Umbilical cord (tissue), 2 donors: ENCODE measurements around the gene GRK4. TPM values are rescaled to one million over a fixed set of nuclear protein-coding genes. Genes with fewer than 3 reads are reported as not detected.
A peak's percentile ranks its signal among the peaks of the same experiment; 100 is the strongest.
"Not testable (repeated sequence)": the region's sequence is repeated elsewhere in the genome, so short reads cannot be mapped to it uniquely, and the experiment has no call there.

Experiments
- DNase-seq: peaks from one replicate; pipeline ENCODE4 v3.0.0-alpha.2; 2015; ENCODE audit warnings: low spot score
- total RNA-seq: library from RNA; depleted of rRNA; stranded (reverse); fragments of >200 nt; gene quantifications from one replicate; pipeline ENCODE4 v1.2.3, GENCODE V29; 2014; ENCODE audit warnings: low replicate concordance; ENCODE audit not compliant: insufficient read depth

GRK4 gene
- total RNA-seq, 1 donor from 2014 or later = 5.5 TPM

DNA sequence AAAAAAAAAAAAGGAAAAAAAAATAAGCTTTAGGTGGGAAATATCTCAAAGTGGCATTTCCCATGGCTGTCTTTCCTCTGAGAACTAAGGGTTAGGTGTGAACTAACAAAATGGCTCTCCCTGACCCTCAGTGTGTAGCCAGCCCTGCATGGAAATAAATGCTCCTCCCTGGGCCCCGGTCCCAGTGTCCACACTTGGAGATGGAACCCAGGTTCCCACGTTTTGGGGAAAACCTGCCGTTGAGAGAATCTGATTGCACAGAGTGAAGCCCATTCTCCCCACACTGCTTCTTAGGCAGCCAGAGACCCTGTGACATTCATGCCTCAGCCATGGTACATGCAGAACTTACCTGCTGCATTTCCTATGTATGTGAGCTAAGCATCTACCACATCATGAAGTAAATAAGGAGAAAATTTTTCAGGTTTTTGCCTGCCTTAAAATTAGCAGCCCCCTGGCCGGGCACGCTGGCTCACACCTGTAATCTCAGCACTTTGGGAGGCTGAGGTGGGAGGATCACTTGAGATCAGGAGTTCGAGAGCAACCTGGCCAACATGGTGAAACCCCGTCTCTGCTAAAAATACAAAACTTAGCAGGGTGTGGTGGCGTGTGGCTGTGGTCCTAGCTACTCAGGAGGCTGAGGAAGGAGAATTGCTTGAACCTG, 76.5 kb downstream of the GRK4 start:
- no peak for DNase-seq

DNA sequence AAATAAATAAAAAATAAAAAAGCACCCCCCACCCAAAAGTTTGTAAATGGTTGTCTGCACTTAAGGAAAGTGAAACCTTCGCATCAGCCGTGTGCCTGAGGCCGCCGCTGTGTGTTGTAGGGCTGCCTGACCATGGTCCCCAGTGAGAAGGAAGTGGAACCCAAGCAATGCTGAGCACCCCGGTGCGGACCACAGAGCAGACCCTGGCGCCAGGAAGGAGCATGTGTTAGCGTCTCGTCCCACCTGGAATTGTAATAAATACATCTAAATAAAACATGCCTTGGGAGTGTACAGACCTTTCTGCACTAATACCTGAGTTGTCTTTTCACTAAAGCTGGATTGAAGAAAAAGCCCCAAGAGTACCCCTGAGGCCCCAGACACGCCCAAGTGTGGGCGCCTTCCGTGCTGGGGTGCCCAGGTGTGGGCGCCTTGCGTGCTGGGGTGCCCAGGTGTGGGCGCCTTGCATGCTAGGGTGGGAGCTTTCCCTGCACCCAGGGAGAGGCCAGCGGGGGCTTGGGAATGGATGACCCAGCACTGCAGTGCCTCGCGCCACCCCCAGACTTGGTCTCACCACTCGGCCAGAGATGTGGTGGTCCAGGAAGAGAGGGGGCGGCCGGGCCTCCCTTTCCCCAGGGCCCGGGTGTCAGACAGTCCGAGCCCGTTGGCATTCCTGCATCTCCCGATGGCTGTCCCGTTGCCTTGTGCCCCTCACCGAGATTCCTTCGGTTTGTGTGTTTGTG, 77.3 kb downstream of the GRK4 start:
- DNase-seq = no peak

GRCh38 chr4:3041192-3042142, 78.1 kb downstream of the GRK4 start:
- DNase-seq = peak; percentile 27

DNA sequence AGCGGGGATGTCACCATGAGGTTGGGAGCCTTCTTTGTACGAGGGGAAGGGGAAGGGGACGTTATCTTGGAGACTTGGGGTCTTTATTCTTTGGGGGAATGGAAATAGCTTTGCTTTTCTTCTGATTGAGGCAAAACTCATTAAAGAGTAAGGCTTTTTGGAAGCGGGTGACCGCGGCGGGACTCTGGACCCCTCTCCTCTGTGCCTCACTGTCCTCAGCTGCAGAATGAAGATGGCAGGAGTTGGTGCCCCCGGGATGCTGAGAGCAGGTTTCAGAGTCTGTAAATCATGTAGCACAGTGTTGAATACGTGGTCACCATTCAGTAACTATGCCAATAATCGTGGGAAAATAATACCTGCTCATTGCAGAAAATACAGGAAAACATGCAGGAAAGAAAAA, 78.9 kb downstream of the GRK4 start:
- no peak for DNase-seq

- no peak for DNase-seq
Measured at GRCh38 chr4:3043282-3044020, 80.1 kb downstream of the GRK4 start.

DNA sequence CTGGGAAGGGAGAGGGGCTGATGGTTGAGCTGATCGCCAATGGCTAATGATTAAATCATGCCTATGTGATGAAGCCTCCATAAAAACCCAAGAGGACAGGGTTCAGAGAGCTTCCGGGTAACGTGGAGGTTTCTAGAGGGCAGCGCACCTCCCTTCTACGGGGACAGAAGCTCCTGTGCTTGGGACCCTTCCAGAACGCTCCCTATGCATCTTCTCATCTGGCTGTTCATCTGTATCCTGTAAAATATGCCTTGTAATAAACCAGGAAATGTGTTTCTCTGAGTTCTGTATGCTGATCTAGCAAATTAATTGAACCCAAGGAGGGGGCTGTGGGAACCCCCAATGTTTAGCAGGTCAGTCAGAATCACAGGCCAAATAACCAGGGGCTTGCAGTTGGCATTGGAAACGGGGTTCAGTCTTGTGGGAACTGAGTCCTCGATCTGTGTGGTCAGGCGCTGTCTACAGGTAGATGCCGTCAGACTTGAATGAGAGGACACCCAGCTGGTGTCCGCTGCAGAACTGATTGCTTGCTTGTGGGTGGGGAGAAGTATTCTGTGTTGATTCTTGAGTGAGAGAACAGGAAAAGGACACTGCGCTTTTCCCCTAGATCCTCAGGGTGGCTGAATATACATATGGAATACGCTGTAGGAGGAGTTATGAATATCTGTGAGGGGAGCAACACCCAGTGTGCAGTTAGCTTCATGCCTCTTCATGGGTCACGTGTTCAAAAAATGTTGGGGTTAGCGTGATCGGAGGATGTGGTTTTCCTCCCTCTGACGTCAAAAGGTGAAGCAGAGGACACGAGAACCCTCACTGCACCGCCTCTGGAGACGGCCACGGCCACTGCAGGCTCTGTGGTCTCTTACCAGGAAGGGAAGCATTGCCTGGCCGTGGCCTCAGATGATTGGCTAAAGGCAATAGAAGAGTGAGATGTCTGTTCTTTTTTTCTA, 81.8 kb downstream of the GRK4 start:
- DNase-seq = no peak

DNA sequence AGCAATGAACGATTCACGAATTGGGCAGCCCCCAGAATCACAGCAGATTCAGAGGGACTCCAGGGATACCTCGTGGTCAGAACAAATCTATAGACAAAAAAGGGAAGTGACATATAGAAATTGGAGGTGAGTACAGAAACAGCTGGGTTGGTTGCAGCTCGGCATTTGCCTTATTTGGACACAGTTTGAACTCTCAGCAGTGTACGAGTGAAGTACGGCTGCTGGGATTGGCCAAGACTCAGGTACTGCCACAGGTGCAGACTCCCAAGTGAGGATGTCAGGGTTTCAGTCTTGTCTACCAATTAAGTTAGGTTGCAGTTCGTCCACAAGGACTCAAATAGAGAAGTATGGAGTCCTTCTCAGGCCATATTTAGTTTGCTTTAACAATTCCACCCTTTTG, 82.8 kb downstream of the GRK4 start:
- DNase-seq = no peak

GRCh38 chr4:3046623-3047022, 83.3 kb downstream of the GRK4 start:
- no peak for DNase-seq

GRCh38 chr4:3047464-3048286, 84.3 kb downstream of the GRK4 start:
- DNase-seq = peak; percentile 34

- DNase-seq = not testable (repeated sequence)
Measured at GRCh38 chr4:3051141-3051897, 87.9 kb downstream of the GRK4 start.

DNA sequence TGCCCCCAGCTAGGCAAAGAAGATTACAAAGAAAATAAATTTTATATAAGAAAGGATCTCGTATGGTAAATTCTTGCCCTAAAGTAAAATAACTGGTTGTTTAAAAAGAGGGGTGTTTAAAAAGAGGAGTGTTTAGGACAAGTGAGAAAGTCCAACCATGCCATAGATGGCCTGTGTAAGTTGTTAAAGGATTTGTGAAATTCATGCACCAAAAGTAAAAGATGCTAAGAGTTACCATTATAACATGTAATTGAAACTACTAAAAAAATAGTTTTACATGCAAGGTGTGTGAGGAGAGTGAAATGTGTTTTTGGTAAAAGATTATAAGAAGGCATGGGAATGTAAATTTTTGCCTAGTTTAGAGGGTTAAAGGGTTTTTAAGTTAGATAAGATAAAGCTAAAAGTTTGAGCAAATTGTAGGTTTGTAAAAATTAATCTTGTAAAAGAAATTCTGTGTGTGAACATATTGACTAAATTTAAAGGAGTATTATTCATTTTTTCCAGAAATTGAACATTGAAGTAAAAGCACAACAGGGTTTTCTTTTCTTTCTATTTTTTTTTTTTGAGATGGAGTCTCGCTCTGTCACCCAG, 90.9 kb downstream of the GRK4 start:
- no peak for DNase-seq

- no peak for DNase-seq
Measured at GRCh38 chr4:3059943-3060342, 96.6 kb downstream of the GRK4 start.

DNA sequence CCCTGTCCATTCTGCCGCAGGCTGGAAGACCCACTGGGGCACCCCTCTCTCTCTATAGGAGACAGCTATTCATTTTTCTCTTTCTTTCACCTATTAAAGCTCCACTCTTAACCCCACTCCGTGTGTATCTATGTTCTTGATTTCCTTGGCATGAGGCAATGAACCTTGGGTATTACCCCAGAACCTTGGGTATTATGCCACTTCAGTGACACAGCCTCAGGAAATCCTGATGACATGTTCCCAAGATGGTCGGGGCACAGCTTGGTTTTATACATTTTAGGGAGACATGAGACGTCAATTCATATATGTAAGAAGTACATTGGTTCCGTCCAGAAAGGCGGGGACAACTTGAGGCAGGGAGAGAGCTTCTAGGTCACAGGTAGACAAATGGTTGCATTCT, 97.6 kb downstream of the GRK4 start:
- DNase-seq = no peak

GRCh38 chr4:3062471-3062870, 99.1 kb downstream of the GRK4 start:
- DNase-seq = no peak

- no peak for DNase-seq
Measured at GRCh38 chr4:3065551-3065950, 102.2 kb downstream of the GRK4 start.

GRCh38 chr4:3066836-3067400, 103.5 kb downstream of the GRK4 start:
- peak; percentile 27 for DNase-seq

- DNase-seq = no peak
Measured at GRCh38 chr4:3067473-3068001, 104.2 kb downstream of the GRK4 start.
